ENCODE data around the gene ANKRD33B. TPM values are rescaled to one million over a fixed set of nuclear protein-coding genes. Genes with fewer than 3 reads are reported as not detected.
A peak's percentile ranks its signal among the peaks of the same experiment; 100 is the strongest.

Gene ANKRD33B
- total and polyA plus RNA-seq, 2 donors (not counting 1 experiment from before 2014, with no cell fraction given): 7.7 to 7.8 TPM

DNA sequence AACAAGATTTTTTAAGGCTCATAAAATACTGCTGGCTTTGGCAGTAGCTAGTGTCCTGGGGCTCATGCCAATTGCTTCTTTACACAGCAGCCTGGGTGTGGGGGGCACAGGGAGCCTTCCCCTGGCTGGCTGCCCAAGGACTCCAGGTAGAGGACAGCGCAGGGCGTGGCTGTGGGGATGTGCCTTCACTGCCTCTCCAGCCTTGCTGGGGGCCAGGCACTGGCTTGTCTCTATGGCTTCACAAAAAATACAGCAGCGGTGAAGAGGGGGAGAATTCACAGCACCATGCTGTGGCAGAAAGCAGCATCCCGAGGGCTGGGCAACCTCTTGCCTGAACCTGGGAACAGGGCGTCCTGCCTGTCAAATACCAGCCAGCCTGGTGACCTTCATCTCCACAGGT lies 139.8 kb downstream of the ANKRD33B start:
- Histone ChIP-seq H4K20me1 (ENCODE audit: control insufficient read depth, extremely low read depth, insufficient read depth, low read length) (no peaks in the 10 kb centered on the region), H3K9ac (ENCODE audit: insufficient read depth, low read length) (no peak overlapping the region), H3K4me2 (ENCODE audit: extremely low read depth, insufficient read depth, low read length) (no peak overlapping the region), H3K4me3 (replicated peaks in 1 of 4; ENCODE audit: control extremely low read depth in 1 of 4, insufficient read depth in 1 of 4, low read depth in 3 of 4, low read length in 4 of 4) (no peak overlapping the region), H2AFZ (ENCODE audit: low read length) (no peak overlapping the region), H3K27me3 (ENCODE audit: control insufficient read depth, insufficient read depth, low read length) (no peaks in the 10 kb centered on the region), H3K9me3 (ENCODE audit: control insufficient read depth, insufficient read depth, low read depth, low read length) (no peaks in the 10 kb centered on the region), H3K27ac (ENCODE audit: insufficient read depth, low read length) (no peak overlapping the region), H3K36me3 (ENCODE audit: control insufficient read depth, insufficient read depth, low read length) (no peaks in the 10 kb centered on the region), H3K79me2 (ENCODE audit: control insufficient read depth, insufficient read depth, low read length) (peaks cover 35% of the 10 kb centered on the region), H3K4me1 (ENCODE audit: control insufficient read depth, extremely low read depth, insufficient read depth, low read length) (peaks cover 29% of the 10 kb centered on the region)
- DNase-seq (ENCODE audit: low read depth in 2 of 2): no peak
- TF ChIP-seq, protein P1, sequence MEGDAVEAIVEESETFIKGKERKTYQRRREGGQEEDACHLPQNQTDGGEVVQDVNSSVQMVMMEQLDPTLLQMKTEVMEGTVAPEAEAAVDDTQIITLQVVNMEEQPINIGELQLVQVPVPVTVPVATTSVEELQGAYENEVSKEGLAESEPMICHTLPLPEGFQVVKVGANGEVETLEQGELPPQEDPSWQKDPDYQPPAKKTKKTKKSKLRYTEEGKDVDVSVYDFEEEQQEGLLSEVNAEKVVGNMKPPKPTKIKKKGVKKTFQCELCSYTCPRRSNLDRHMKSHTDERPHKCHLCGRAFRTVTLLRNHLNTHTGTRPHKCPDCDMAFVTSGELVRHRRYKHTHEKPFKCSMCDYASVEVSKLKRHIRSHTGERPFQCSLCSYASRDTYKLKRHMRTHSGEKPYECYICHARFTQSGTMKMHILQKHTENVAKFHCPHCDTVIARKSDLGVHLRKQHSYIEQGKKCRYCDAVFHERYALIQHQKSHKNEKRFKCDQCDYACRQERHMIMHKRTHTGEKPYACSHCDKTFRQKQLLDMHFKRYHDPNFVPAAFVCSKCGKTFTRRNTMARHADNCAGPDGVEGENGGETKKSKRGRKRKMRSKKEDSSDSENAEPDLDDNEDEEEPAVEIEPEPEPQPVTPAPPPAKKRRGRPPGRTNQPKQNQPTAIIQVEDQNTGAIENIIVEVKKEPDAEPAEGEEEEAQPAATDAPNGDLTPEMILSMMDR (conservative IDR thresholded peaks at IDR 0.05 in 1 of 2, IDR thresholded peaks at IDR 0.05 in 1 of 2; ENCODE audit: low read depth in 1 of 2, low read length in 2 of 2): no peak
- TF ChIP-seq EZH2 (IDR thresholded peaks at IDR 0.05; ENCODE audit: low read length, missing control alignments): no peak

DNA sequence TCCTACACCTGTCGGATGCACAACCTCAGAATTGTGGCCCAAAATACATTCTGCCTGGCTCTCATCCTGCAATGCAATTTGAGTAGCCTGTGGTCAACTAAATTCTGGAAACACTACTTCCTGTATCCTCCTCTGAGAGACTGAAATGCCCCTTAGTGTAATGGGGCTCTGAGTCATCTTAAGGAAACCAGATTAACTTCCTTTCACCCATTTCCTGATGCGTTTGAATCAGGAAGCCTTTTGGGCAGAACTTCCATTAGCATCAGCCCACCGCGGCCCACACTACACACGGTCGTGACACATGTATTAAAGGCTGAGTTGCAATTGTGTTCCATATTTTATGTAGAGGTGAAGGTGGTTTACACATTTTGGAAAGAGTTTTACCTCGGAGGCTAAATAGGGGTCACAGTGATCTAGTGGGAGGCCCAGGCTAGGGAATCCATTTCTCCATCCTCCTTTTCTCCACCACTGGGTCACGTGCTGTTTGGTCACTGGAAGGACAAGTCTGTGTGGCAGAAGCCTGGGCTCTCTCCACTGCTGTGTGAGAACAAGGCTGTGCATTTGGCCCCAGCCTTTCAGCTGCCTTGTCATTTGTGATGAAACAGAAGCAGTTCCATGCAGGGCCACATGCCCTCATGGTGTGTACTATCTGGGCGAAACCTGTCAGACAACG lies 141.2 kb downstream of the ANKRD33B start:
- Histone ChIP-seq H3K27me3 (ENCODE audit: control insufficient read depth, insufficient read depth, low read length) (no peaks in the 10 kb centered on the region), H3K79me2 (ENCODE audit: control insufficient read depth, insufficient read depth, low read length) (peaks cover 36% of the 10 kb centered on the region), H3K9ac (ENCODE audit: insufficient read depth, low read length) (no peak overlapping the region), H3K27ac (ENCODE audit: insufficient read depth, low read length) (peak overlapping the region; percentile 46), H3K9me3 (ENCODE audit: control insufficient read depth, insufficient read depth, low read depth, low read length) (no peaks in the 10 kb centered on the region), H3K4me3 (replicated peaks in 1 of 4; ENCODE audit: control extremely low read depth in 1 of 4, insufficient read depth in 1 of 4, low read depth in 3 of 4, low read length in 4 of 4) (no peak overlapping the region), H4K20me1 (ENCODE audit: control insufficient read depth, extremely low read depth, insufficient read depth, low read length) (no peaks in the 10 kb centered on the region), H3K36me3 (ENCODE audit: control insufficient read depth, insufficient read depth, low read length) (no peaks in the 10 kb centered on the region), H3K4me1 (ENCODE audit: control insufficient read depth, extremely low read depth, insufficient read depth, low read length) (peaks cover 29% of the 10 kb centered on the region), H2AFZ (ENCODE audit: low read length) (no peak overlapping the region), H3K4me2 (ENCODE audit: extremely low read depth, insufficient read depth, low read length) (peak overlapping the region; percentile 16)
- no peak for TF ChIP-seq EZH2 (IDR thresholded peaks at IDR 0.05; ENCODE audit: low read length, missing control alignments)
- TF ChIP-seq, protein P1 (conservative IDR thresholded peaks at IDR 0.05 in 1 of 2, IDR thresholded peaks at IDR 0.05 in 1 of 2; ENCODE audit: low read depth in 1 of 2, low read length in 2 of 2): no peak
- peak; percentile 83 to 87 for DNase-seq (ENCODE audit: low read depth in 2 of 2)

DNA sequence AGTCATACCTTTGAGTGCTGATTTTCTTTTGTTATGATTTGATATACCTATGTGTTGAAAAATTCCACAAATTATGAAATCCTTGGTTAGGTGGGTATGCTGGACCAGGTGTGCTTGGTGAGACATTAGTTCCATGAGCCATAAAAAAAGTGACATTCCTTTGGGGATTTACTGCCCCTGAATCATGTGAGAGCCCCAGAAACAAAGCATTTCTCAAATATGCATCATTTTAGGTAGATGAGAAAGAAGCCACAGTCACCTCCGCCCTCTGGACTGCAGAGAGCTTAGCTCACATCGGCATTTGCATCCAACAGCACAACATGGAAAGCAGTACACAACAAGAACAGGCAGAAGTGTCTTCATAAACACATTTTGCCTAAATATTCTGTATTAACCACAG lies 141.9 kb downstream of the ANKRD33B start:
- peaks cover 31% of the 10 kb centered on the region for H3K79me2 ChIP-seq (ENCODE audit: control insufficient read depth, insufficient read depth, low read length)
- H4K20me1 ChIP-seq (ENCODE audit: control insufficient read depth, extremely low read depth, insufficient read depth, low read length): no peaks in the 10 kb centered on the region
- H3K4me3 ChIP-seq (replicated peaks in 1 of 4; ENCODE audit: control extremely low read depth in 1 of 4, insufficient read depth in 1 of 4, low read depth in 3 of 4, low read length in 4 of 4): no peak overlapping the region
- peaks cover 2% of the 10 kb centered on the region for H3K36me3 ChIP-seq (ENCODE audit: control insufficient read depth, insufficient read depth, low read length)
- no peak overlapping the region for H2AFZ ChIP-seq (ENCODE audit: low read length)
- H3K9ac ChIP-seq (ENCODE audit: insufficient read depth, low read length): no peak overlapping the region
- H3K4me1 ChIP-seq (ENCODE audit: control insufficient read depth, extremely low read depth, insufficient read depth, low read length): peaks cover 29% of the 10 kb centered on the region
- no peak overlapping the region for H3K27ac ChIP-seq (ENCODE audit: insufficient read depth, low read length)
- H3K4me2 ChIP-seq (ENCODE audit: extremely low read depth, insufficient read depth, low read length): no peak overlapping the region
- DNase-seq (ENCODE audit: low read depth in 2 of 2): peak in 1 of 2 donors; percentile 56
- no peak for TF ChIP-seq EZH2 (IDR thresholded peaks at IDR 0.05; ENCODE audit: low read length, missing control alignments)
- TF ChIP-seq, protein P1 (conservative IDR thresholded peaks at IDR 0.05 in 1 of 2, IDR thresholded peaks at IDR 0.05 in 1 of 2; ENCODE audit: low read depth in 1 of 2, low read length in 2 of 2): no peak
- H3K9me3 ChIP-seq (ENCODE audit: control insufficient read depth, insufficient read depth, low read depth, low read length): no peaks in the 10 kb centered on the region
- H3K27me3 ChIP-seq (ENCODE audit: control insufficient read depth, insufficient read depth, low read length): no peaks in the 10 kb centered on the region

Data from fibroblast of lung (primary cell).